Spleen (tissue), 7 donors: ENCODE results near the gene SCFD2.

Experiments used
- POLR2A ChIP-seq, 3 donors: fragments of 450-650 bp; IDR thresholded peaks; one replicate each; pipeline ENCODE4 v1.5.1; 2017; ENCODE audit warnings: antibody characterized with exemption in 3 of 3, mild to moderate bottlenecking in 1 of 3
- POLR2AphosphoS5 ChIP-seq, 3 donors: sonication (generic); formaldehyde crosslinking; IDR thresholded peaks; one replicate each; pipeline ENCODE4 v1.5.1; 2017; ENCODE audit warnings: antibody characterized with exemption in 3 of 3
- TF ChIP-seq, protein P1 (sequence below), 11 experiments: fragments of 200-600 bp in 7 of 11; fragments of 450-650 bp in 4 of 11; sonication (generic) in 4 of 11; IDR thresholded peaks in 8 of 11; conservative IDR thresholded peaks in 3 of 11; 1 replicate in 7 of 11; 2 replicates in 4 of 11; pipeline versions ENCODE4 v1.4.0 to v1.8.0; 2016 to 2021; ENCODE audit warnings: antibody characterized with exemption in 11 of 11, inconsistent platforms in 4 of 11, mild to moderate bottlenecking in 1 of 11
- donor health status: DM: no; HTN: no; CAD: no; lungs with moderate emphysema.
- donor health status: DM: no; HTN: no; CAD: no.
- donor health status: DM: no; HTN: no; CAD: no.

DNA sequence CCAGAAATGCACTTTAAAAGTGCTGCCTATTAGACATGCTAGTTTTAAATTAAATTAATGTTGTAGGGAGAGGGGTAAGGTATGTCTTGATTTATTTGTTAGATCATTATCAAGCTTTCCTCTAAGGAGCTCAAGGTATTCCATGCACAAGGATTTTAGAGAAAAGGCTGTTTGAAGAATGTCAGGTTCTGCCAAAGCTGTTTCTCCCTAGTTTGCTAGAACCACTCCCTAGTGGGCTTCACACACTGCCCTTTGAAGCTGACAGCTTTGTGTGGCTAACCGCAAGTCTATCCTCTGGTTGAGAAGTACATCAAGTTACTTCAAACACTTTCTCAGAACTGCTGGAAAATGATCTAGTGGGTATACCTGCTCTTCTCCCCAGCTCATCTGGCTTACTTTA, 471.4 kb downstream of the SCFD2 start:
- TF ChIP-seq, protein P1, sequence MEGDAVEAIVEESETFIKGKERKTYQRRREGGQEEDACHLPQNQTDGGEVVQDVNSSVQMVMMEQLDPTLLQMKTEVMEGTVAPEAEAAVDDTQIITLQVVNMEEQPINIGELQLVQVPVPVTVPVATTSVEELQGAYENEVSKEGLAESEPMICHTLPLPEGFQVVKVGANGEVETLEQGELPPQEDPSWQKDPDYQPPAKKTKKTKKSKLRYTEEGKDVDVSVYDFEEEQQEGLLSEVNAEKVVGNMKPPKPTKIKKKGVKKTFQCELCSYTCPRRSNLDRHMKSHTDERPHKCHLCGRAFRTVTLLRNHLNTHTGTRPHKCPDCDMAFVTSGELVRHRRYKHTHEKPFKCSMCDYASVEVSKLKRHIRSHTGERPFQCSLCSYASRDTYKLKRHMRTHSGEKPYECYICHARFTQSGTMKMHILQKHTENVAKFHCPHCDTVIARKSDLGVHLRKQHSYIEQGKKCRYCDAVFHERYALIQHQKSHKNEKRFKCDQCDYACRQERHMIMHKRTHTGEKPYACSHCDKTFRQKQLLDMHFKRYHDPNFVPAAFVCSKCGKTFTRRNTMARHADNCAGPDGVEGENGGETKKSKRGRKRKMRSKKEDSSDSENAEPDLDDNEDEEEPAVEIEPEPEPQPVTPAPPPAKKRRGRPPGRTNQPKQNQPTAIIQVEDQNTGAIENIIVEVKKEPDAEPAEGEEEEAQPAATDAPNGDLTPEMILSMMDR (IDR thresholded peaks at IDR 0.05 in 8 of 11, conservative IDR thresholded peaks at IDR 0.05 in 3 of 11) = no peak
- TF ChIP-seq POLR2A (IDR thresholded peaks at IDR 0.05) (no peak), POLR2AphosphoS5 (IDR thresholded peaks at IDR 0.05) (no peak)
